Fibroblast of lung (primary cell): ENCODE measurements around the gene PRR7. TPM values are rescaled to one million over a fixed set of nuclear protein-coding genes. Genes with fewer than 3 reads are reported as not detected.

ENCODE experiments used
- DNase-seq, 2 donors: peaks; one replicate each; pipeline versions ENCODE4 v3.0.0 to v3.0.0-alpha.2; 2010; ENCODE audit warnings: low read depth in 2 of 2
- H2AFZ ChIP-seq: 2 replicates; pipeline ENCODE4 v1.5.1; 2012; ENCODE audit warnings: low read length, control low read depth, inconsistent platforms
- H3K27ac ChIP-seq: 2 replicates; pipeline ENCODE4 v1.5.1; 2011; ENCODE audit warnings: low read length, control low read depth; ENCODE audit not compliant: insufficient read depth
- H3K27me3 ChIP-seq: 2 replicates; pipeline ENCODE4 v1.5.1; 2011; ENCODE audit warnings: mild to moderate bottlenecking, low read length; ENCODE audit not compliant: control insufficient read depth, insufficient read depth
- H3K36me3 ChIP-seq: 2 replicates; pipeline ENCODE4 v1.5.1; 2011; ENCODE audit warnings: low read length; ENCODE audit not compliant: control insufficient read depth, insufficient read depth
- H3K4me1 ChIP-seq: 2 replicates; pipeline ENCODE4 v1.5.1; 2011; ENCODE audit warnings: low read length; ENCODE audit not compliant: control insufficient read depth, insufficient read depth; ENCODE audit errors: extremely low read depth
- H3K4me2 ChIP-seq: 2 replicates; pipeline ENCODE4 v1.5.1; 2011; ENCODE audit warnings: low read length, control low read depth; ENCODE audit not compliant: insufficient read depth; ENCODE audit errors: extremely low read depth
- H3K4me3 ChIP-seq, 4 experiments: fragments of 200-600 bp in 1 of 4; sonication (generic) in 1 of 4; replicated peaks in 1 of 4; 2 replicates each; pipeline ENCODE4 v1.5.1; 2011 to 2016; ENCODE audit warnings: low read length in 4 of 4, low read depth in 3 of 4, mild to moderate bottlenecking in 3 of 4, control low read depth in 2 of 4, inconsistent platforms in 1 of 4, mixed read lengths in 1 of 4; ENCODE audit not compliant: insufficient read depth in 1 of 4; ENCODE audit errors: control extremely low read depth in 1 of 4
- H3K79me2 ChIP-seq: 2 replicates; pipeline ENCODE4 v1.5.1; 2012; ENCODE audit warnings: mild to moderate bottlenecking, low read length, inconsistent platforms; ENCODE audit not compliant: control insufficient read depth, insufficient read depth
- H3K9ac ChIP-seq: 2 replicates; pipeline ENCODE4 v1.5.1; 2011; ENCODE audit warnings: mild to moderate bottlenecking, low read length, control low read depth; ENCODE audit not compliant: insufficient read depth
- H3K9me3 ChIP-seq: 2 replicates; pipeline ENCODE4 v1.5.1; 2012; ENCODE audit warnings: low read depth, low read length; ENCODE audit not compliant: control insufficient read depth, insufficient read depth
- H4K20me1 ChIP-seq: 2 replicates; pipeline ENCODE4 v1.5.1; 2011; ENCODE audit warnings: low read length; ENCODE audit not compliant: control insufficient read depth, insufficient read depth; ENCODE audit errors: extremely low read depth
- EZH2 ChIP-seq: IDR thresholded peaks from 2 replicates; pipeline ENCODE4 v1.5.1; 2012; ENCODE audit warnings: low read length, control low read depth, mild to moderate bottlenecking; ENCODE audit errors: missing control alignments
- polyA plus RNA-seq, 2 donors: library from polyadenylated mRNA; depleted of rRNA in 1 of 2; stranded (reverse) in 1 of 2; unstranded in 1 of 2; fragments of >200 nt; gene quantifications; 2 replicates each; pipeline ENCODE4 v1.2.1, GENCODE V29; 2011 to 2012; ENCODE audit warnings: missing spikeins in 1 of 2
- total RNA-seq: library from RNA; depleted of rRNA; stranded (reverse); fragments of >200 nt; gene quantifications from 2 replicates; pipeline ENCODE4 v1.2.1, GENCODE V29; 2014
- TF ChIP-seq, protein P1 (sequence below), 2 donors: IDR thresholded peaks in 1 of 2; conservative IDR thresholded peaks in 1 of 2; 1 replicate in 1 of 2; 2 replicates in 1 of 2; pipeline ENCODE4 v1.5.1; 2011 to 2012; ENCODE audit warnings: low read length in 2 of 2, control low read depth in 1 of 2, inconsistent platforms in 1 of 2, low read depth in 1 of 2, mild to moderate bottlenecking in 1 of 2

Gene PRR7
- total and polyA plus RNA-seq, 2 donors (not counting 1 experiment from before 2014, with no cell fraction given), result 1.6 to 2.3 TPM

GRCh38 chr5:177496070-177496726 lies 49.6 kb downstream of the PRR7 start:
- Histone ChIP-seq H3K79me2 (peaks cover 39% of the 10 kb centered on the region), H3K9ac (peak overlapping the region; percentile 86), H3K36me3 (peaks cover 38% of the 10 kb centered on the region), H2AFZ (no peak overlapping the region), H3K9me3 (no peaks in the 10 kb centered on the region), H3K4me1 (peaks cover 43% of the 10 kb centered on the region), H3K4me2 (peak overlapping the region; percentile 93), H3K27ac (peak overlapping the region; percentile 93), H3K4me3 (peak overlapping the region; percentile 70 to 93 (median 80)), H4K20me1 (no peaks in the 10 kb centered on the region), H3K27me3 (no peaks in the 10 kb centered on the region)
- TF ChIP-seq, protein P1, sequence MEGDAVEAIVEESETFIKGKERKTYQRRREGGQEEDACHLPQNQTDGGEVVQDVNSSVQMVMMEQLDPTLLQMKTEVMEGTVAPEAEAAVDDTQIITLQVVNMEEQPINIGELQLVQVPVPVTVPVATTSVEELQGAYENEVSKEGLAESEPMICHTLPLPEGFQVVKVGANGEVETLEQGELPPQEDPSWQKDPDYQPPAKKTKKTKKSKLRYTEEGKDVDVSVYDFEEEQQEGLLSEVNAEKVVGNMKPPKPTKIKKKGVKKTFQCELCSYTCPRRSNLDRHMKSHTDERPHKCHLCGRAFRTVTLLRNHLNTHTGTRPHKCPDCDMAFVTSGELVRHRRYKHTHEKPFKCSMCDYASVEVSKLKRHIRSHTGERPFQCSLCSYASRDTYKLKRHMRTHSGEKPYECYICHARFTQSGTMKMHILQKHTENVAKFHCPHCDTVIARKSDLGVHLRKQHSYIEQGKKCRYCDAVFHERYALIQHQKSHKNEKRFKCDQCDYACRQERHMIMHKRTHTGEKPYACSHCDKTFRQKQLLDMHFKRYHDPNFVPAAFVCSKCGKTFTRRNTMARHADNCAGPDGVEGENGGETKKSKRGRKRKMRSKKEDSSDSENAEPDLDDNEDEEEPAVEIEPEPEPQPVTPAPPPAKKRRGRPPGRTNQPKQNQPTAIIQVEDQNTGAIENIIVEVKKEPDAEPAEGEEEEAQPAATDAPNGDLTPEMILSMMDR (conservative IDR thresholded peaks at IDR 0.05 in 1 of 2, IDR thresholded peaks at IDR 0.05 in 1 of 2; ENCODE audit: low read depth in 1 of 2, low read length in 2 of 2), result peak; percentile 27 to 47
- no peak for TF ChIP-seq EZH2
- peak in 1 of 2 donors; percentile 75 for DNase-seq

GRCh38 chr5:177496727-177497291 lies 50.2 kb downstream of the PRR7 start:
- no peaks in the 10 kb centered on the region for H4K20me1 ChIP-seq
- TF ChIP-seq, protein P1 (conservative IDR thresholded peaks at IDR 0.05 in 1 of 2, IDR thresholded peaks at IDR 0.05 in 1 of 2; ENCODE audit: low read depth in 1 of 2, low read length in 2 of 2), result no peak
- TF ChIP-seq EZH2, result no peak
- DNase-seq, result peak; percentile 95 to 96
- peak overlapping the region; percentile 70 to 93 (median 80) for H3K4me3 ChIP-seq
- no peaks in the 10 kb centered on the region for H3K9me3 ChIP-seq
- peaks cover 46% of the 10 kb centered on the region for H3K4me1 ChIP-seq
- H3K36me3 ChIP-seq, result peaks cover 34% of the 10 kb centered on the region
- peak overlapping the region; percentile 93 for H3K4me2 ChIP-seq
- no peak overlapping the region for H2AFZ ChIP-seq
- H3K79me2 ChIP-seq, result peaks cover 38% of the 10 kb centered on the region
- H3K27me3 ChIP-seq, result no peaks in the 10 kb centered on the region
- peak overlapping the region; percentile 86 for H3K9ac ChIP-seq
- peak overlapping the region; percentile 93 for H3K27ac ChIP-seq

DNA sequence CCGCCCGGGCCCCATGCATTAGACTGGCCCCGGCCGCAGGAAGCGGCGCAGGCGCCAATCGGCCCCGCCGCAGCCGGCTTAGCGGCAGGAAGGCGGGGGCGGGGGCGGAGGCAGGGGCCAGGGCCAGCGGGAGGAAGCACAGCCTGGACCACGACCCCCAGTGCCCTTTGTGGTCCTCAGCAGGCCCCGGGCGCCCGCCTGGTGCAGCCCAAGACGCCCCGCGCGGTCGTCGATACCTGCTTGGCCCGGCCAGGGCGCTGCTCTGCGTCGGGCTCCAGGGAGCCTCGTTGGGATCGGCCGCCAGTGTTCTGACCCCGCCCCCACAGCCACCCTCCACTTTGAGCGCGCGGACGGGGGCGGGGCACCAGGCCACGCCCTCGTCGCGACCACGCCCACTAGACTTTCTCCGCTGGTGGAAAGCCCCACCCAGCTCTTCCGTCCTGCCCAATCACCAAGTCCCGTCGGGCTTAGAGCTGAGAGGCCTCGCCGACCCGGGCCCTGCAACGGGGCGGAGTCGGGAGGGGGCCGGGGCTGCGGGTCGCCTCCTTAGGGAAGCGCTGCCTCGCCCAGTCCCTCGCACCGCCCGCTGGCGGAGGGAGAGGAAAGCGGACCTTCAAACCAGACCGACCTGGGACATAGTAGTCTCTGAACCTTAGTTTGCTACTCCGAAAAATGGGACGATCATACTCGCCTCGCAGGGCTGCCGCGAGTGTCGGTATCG lies 50.8 kb downstream of the PRR7 start, which contains the start of gene PDLIM7:
TSS of gene PDLIM7 (minus strand) at position 313 of the 721 bp plus-strand sequence. CDS start 1,092 bp downstream, outside the sequence.
- Histone ChIP-seq H3K79me2 (peaks cover 32% of the 10 kb centered on the region), H3K4me3 (peak within 1 kb of the TSS; percentile 70 to 93 (median 80)), H3K27ac (peak within 1 kb of the TSS; percentile 93), H3K9ac (peak within 1 kb of the TSS; percentile 86), H2AFZ (peak within 1 kb of the TSS; percentile 5), H3K27me3 (no peaks in the 10 kb centered on the region), H3K9me3 (no peaks in the 10 kb centered on the region), H3K4me2 (peak within 1 kb of the TSS; percentile 93), H4K20me1 (no peaks in the 10 kb centered on the region), H3K4me1 (peaks cover 46% of the 10 kb centered on the region), H3K36me3 (peaks cover 28% of the 10 kb centered on the region)
- DNase-seq, result peak; percentile 97 to 98
- TF ChIP-seq EZH2, result no peak
- TF ChIP-seq, protein P1 (conservative IDR thresholded peaks at IDR 0.05 in 1 of 2, IDR thresholded peaks at IDR 0.05 in 1 of 2; ENCODE audit: low read depth in 1 of 2, low read length in 2 of 2), result no peak
